Right hindlimb (tissue), 1 donor: ENCODE measurements around the gene PICK1.

Source experiments
- DNase-seq: peaks from one replicate; pipeline ENCODE4 v3.0.0-alpha.2; 2018

Gene PICK1

DNA sequence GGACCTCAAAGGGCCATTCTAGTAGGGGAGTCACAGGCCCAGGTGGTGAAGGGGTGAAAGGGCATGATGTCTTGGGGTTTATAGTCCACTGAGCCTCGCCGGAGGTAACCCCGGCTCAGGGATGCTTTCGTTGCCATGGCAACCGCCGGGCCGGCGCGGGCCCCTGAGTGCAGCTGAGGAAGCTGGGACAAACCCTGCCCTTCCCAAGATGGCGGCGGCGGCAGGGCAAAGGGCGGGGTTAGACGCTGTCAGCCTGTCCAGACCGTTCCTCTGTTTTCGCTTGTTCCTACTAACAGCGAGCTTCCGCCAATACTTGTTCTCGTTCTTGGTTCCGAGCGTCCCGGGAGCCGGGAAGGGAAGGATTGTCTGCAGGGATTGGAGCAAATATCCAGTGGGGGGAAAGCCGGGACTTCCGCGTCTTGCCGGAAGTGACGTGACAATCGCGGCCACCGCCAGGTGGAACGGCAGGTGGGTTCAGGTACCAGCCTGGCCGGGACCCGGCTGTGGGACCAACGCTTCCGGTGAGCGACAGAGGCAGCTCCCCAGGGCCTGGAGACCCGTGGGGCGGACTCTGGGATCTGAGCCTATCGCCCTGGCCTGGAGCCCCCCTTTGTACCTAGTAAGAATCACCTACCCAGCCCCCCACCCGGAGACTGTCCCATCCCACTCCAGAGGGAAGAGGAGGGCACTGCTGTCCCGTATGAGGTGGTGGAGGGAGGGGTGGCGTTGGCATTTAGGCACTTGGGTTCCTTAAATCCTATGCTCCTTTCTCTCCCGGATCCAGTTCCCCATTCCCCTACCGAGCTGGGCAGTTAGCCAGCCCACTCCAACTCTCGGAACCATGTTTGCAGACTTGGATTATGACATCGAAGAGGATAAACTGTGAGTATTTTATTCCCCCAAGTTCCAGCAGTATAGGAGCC is at the start of gene PICK1:
PICK1 (plus strand) TSS at position 436 of the 923 bp plus-strand sequence; CDS start at position 842, 406 bp downstream.
- peak; percentile 93 for DNase-seq

DNA sequence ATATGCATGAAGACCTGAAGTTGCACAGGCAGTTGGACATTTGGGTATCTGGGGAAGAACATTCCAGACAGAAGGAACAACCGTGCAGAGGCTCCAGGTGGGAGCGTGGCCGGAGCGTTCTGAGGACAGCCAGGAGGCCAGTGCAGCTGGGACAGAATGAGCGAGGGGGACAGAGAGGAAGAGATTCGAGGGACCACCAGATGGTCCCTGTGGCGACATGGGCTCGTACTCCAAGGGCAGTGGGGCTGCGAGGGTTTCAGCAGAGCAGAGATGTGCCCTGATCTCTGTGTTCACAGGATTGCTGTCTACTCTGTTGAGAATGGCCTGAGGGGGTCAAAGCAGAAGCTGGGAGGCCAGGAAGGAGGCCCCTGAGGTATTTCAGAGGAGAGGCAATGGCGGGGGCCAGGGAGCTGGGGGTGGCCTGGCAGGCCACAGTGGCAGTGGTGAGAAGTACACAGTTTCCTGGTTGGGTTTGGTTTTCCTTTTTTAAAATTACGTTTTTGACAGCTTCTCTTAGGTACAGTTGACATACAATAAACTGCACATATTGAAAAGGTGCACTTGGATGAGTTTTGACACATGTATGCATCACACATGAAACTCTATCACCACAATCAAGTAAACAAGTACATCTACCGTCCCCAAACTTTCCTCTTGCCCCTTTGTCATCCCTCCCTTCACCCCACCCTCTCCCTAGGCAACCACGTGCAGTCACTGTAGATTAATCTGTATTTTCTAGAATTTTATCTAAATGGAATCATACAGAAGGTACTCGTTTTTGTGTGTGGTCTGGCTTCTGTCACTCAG is 48.0 kb upstream of the PICK1 start:
- no peak for DNase-seq

DNA sequence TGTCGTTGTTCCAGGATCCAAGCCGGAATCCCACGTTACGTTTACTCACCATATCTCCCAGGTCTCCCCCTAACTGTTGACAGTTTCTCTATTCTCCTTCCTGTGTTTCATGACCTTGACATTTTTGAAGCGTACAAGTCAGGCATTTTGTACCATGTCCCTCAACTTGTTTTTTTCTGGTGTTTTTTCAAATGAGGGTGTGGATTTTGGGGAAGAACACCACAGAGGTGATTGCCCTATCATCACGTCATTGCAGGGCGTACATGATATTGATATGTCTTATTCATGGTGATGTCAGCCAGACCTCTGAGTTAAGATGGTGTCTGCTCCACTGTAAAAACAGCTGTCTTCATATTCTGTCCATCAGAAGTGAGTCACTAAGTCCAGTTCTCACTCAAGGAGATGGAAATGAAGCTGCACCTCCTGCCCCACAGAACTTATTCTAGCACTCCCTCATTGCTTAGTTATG is 44.6 kb upstream of the PICK1 start:
- DNase-seq, result no peak

DNA sequence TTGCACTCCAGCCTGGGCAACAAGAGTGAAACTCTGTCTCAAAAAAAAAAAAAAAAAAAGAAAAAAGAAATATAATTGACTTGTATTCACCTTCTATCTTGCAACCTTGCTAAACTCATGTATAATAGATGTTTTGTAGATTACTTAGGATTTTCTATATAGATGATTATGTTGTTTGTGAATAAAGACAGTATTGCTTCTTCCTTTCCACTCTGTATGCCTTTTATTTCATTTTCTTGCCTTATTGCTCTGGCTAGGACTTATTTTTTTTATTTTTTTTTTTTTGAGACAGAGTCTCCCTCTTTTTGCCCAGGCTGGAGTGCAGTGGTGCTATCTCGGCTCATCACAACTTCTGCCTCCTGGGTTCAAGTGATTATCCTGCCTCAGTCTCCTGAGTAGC is 43.1 kb upstream of the PICK1 start:
- no peak for DNase-seq

DNA sequence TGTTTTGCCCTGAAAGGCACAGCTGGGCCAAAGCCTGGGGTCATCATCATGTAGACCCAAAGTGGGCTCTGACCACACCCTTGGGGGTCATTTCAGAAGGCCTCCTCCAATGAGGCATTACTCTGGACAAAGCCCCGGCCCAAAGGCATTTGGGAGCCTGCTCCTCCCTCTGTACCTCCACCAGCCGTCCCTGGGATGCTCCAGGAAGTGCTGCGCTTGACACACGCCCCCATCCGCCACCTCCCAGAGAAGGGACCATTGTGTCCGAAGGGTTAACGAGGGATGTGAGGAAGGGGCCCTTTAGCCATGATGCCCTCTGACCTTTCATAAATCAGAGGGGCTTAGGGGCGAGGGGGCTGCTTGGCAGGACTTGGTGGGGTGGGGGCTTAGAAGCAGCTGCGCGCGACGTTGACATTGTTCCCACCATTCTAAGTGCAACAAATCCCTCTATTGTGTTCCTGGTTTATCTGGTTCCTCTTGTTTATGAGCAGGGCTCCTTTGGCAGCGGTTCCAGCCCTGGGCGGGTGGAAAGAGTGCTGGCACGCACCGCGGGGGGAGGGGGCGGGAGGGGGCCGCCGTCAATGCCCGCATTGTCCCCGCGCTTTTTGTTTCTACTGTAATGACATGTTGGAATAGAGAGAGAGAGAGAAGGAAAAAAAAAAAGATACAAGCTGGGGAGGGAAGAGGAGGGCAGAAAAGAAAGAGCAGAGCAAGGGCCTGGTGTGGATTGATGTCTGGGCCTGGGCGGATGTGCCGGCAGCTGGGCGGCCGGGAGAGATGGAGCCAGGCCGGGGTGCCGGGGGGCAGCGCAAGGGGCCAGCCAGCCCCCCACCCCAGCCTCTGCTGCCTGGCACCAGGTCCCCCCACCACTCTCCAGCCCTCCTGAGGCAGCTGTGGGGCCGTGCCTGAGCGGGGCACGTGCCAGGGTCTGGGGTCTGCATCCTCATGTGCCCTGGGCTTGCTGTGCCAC is 40.7 kb upstream of the PICK1 start:
- DNase-seq, result peak; percentile 67

DNA sequence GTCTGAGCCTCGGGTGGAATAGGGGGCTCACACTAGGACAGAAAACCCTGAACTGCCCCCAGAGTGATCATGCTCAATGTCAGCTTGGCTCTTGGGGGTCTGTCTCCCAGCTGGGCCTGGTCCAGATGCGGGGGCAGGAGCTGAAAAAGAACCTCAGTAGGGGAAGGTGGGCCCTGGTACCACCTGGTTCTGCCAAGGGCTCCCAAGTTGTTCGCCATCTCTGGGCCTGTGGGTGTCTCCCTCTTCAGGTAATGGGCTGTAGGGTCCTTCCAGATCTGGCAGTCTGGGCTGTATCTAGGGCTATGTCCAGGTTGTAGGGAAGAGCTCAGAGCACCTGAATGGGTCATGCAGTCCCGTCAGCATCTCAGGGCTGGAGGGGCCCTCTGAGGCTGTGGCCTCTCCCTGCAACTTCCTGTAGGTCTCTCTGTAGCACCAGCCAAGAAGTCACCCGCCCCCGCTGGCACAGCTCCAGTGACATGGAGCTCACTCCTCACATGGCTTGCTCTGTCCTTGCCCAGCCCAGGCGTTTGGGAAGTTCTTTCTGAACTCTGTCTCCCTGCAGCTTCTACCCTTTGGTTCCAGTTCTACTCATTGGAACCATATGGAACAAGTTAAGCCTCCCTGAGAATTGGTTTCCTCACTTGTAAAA is 39.8 kb upstream of the PICK1 start:
- peak; percentile 85 for DNase-seq

DNA sequence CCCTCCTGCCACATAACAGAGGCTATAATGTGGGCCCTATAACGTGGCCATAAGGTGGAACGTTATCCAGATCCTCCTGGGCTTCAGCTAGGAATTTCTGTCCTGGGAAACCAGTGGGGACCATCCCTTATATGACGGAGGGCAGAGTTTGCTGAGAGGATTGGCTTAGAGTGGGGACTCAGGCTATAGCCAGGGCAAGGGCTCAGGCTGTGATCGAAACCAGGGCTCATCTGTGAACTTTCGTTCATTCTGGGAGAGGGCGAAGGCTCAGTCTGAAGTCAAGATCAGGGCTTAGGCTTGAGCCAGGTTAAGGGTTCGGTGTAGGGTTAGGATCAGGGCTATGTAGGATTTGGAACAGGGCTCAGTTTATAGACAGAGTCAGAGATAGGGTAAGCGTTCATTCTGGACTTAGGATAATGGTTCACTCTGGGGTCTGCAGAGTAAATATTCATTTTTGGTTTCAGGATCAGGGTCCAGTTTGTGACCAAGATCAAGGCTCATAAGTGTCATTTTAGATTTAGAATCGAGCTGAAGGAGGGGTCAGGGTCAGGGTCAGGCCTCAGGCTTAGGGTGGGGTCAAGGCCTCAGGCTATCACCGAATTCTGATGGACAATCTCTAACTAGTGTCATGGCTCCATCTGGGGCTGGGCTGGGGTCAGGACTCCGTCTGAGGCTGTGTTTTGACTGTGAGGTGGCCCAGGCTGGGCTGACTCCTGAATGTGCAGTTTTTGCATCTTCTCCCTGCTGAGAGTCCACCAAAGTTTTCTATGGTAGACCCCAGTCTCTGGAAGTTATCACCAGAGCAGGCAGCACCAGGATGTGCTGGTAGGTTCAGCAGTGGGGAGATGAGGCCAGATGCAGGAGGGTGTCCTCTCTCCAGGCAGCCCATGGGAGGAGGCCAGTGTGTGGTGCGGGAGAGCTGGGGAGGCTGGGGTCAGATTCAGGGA is 39.0 kb upstream of the PICK1 start:
- DNase-seq, result no peak

DNA sequence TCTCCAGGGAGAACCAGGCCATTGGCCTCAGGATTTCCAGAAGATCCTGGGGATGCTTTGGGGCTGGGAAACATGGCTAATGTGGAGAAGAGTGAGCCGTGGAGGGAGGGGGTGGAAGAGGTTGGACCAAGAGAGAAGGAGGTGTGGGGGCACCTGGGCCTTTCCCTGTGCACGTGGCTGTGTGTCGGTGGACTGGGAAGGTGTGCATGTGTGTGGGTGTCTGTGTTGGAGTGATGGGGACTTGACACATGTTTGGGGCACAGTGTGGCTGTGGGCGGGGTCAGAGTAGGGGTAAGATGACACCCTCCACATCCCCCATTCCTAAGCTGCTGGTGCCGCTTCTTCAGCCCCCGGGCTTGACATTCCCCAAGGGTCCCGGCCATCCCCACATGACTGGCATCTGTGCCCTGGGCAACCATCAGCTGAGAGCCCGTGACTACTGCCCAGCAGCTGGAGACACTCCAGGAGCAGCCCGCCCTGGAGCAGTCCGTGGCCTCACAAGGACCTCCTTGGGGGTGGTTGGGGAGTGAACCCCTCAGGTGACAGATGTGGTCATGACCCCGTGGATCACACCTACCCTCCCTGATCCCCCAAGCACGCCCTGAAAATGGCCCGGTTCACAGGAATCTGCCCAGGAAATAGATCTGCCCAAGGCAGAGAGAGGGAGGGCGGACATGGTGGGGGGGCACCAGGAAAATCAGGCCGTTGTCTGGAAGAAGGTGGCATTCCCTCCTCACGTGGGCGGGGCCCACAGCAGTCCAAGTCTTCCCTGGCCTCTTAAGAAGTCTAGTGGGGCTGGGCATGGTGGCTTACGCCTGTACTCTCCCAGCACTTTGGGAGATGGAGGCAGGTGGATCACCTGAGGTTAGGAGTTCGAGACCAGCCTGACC is 38.0 kb upstream of the PICK1 start:
- peak; percentile 19 for DNase-seq

DNA sequence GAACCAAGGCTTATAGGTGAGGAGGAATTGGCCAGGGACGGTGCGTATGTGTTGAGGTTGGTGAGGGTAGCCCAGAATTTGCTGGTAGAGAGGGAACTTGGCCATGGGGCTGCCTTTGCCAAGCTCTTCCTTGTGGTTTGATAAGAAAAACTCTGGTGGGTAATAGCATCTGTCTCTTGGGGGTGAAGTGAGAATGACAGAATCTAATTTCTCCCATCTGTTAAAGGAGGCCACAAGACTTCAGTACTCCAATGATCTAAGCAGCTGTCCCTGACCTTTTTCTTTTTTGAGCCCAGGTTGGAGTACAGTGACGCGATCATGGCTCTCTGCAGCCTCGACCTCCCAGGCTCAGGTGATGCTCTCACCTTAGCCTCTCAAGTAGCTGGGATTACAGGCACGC is 36.0 kb upstream of the PICK1 start:
- no peak for DNase-seq

DNA sequence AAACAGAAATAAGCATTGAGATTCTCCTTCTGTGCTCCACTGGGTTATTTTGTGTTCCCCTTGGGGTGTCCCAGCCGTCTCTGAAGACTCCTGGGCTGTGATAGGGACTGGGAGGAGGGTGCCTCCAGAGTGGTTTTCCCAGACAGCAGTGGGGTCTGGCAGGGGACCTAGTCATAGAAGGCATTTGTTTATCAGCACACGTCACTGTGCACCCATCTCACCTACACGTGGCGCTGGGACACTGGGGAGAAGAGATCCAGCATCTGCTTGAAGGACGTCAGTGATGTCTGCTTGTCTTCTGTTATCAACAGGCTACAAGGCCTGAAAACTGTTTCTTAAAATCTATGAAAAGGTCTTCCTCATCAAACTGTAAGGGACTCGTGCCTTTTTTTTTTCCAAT is 34.2 kb upstream of the PICK1 start:
- no peak for DNase-seq

DNA sequence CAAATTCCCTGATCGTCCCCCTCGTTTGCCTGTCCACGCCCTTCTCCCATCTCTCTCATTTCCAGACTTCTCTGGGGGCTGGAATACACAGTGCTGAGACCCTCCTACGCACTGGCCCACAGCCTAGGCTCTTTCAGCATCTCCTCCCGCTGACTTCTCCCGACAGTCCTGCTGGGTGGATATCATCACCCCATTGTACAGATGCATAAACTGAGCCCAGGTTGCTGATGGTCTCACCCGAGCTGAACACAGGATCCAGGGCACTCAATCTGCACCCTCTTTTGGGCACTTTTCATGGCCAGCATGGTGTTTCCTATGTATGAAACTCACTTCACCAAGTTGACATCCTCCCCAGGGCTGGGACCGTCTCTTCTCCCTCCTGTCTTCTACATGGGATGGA is 31.7 kb upstream of the PICK1 start:
- no peak for DNase-seq

DNA sequence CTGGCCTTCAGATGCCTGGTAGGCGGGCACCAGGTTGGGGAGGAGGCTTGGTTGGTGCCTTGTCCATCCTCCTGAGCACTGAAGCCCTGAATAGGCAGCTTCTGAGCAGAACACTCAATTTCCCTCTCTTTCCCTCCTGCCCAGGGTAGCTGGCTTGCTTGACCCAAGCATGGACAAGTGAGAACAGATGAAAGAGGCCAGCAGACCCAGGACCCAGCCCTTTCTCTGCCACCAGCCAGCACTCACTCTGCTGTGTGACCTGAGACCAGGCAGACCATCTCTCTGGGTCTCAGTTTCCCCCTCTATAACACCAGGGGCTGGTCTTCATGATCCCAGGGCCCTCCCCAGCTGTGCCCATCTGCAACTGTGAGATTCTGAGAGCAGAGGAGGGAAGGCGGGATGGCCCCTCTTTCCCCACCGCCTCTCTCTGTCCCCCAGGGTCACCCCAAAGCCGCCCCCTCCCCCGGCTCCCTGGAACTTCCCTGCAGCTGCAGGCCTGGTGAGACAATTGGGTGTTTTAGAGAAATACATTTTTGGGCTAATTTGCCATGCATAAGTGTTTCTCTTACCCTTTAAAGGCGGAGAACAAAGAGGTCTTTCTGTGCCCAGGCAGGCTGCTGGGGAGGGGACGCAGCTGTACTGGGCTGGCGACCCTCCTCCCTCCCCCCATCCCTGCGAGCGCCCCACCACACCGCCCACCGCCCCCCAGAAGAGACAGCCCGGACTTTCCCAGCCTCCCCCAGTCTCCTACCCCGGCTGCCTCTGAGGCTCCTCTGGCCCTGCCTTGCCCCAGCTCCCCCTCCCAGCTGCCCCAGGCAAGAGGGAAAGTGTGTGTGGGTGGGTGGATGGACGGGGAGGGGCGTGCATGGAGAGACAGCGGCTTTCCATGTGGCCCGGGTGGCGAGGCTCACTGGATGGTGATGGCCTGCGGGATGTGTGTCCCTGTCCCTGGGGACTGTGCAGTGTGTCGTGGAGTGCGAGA is 30.8 kb upstream of the PICK1 start:
- DNase-seq, result peak; percentile 61

DNA sequence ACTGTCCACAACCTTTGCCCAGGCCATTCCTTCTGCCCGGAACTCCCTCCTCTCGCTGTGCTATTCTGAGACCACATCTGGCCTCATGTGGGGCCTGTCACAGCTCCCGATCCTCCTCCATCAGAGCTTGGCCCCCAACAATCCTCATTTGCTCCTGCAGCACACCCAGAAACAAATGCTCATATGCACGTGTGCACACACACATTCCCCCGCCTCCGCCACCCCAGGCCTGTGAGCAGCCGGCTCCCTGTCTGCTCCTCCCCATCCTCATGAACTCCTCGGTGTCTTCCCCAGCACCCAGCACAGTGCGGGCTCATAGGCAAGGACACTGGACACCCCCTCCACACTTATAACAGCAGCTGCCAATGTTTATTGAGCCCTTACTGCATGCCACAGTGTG is 29.7 kb upstream of the PICK1 start:
- peak; percentile 27 for DNase-seq

DNA sequence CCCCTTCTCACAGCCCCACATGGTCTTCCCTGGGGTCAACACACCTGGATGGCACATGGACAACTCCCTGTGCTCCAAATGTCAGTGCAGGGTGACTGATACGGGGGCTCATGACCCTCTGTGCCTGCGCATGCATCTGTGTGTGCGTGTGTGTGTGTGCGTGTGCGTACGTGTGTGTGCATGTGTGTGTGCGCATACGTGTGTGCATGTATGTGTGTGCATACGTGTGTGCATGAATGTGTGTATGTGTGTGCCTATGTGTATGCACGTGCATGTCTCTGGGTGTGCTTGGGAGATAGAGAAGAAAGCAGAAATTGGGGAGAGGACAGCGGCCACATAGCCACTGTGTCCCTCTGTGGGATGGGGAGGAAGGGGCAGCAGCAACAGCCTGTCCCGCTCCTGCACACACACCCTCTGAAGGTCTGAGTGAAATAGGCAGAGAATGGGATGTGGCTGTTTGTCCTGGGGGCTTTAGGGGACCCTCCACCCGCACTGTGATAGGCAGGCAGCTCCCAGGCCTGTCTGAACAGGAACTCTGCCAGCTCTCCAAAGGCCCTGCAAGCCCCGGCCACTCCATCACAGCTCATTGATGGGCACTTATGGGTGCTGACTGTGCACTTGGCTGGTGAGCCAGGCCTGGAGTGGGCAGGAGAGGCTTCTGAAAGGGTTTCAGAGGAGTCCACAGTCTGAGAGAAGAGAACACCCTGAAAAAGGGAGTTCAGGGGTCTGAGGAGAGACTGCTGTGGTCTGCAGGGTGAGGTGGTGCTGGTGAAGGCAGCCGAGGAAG is 28.7 kb upstream of the PICK1 start:
- peak; percentile 14 for DNase-seq

DNA sequence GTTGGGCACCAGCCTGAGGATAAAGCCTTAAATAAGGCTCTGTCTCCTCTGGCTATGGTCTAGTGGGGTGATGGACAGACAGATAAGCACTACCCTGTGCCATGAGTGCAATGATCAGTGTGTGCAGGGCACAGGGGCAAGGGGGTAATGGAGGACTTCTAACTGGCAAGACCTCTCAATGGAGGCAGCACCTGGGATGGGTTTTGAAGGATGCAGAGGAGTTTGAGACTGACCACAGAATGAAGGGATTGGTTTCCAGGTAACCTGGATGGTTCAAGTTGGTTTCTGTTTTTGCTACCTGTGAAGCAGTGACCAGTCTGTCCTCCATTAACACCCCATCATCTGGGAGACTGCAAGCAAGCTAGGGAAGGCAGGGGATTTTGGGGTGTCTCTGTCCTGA is 27.8 kb upstream of the PICK1 start:
- DNase-seq, result no peak

DNA sequence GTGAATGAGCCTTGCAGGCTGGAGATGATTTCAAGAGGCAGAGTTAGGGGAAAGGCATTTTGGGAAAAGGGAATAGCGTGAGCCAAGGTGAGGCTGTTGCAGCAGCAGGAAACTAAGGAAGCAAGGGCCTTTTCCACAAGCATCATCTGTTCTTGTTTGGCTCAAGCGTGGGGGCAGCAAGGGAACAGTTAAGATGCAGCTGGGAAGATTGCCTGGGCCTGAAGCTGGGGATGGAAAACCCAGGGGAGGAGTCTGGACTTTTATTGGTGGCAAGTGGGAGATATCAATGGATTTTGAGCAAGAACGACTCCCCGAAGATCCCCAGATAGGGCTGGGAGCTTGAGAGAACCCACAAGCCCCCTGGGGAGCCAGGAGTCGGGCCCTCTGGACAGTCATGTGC is 27.3 kb upstream of the PICK1 start:
- no peak for DNase-seq

DNA sequence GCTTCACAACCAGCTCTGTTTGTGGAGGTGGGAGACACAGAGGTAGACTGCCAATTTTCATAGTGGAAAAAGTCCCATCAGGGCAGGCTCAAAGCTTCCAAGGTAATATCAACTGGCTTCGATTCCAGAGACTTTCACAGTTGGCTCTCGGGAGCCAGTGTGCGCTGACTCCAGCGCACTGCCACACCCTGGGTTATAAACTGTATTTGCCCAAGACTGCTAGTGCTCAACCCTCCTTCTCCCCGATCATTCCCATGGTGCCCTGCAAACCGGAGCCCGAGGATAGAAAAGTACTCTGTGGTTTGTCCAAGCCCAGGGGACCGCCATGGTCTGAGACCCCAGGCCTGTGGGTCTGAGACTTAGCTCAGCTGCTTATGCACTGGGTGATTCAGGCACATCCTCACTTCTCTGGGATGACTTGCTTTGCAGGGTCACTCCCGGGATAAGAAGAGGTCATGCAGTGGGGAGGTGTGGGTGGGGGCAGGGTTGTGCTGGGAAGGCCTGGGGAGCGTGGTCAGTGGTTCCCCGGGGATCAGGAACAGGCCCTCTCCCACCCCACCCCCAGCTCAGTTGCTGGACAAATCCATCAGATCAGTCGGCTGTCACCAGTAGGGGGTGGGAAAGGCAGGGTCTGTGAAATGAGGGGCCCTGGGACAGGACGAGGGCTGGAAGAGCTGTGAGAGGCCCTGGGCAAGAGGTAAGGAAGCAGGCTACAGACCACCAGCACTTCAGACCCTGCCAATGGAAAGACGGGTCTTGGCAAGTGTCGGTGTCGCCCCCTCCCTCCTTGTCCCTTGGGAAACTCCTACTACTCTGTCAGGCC is 26.7 kb upstream of the PICK1 start:
- no peak for DNase-seq
